B cell (primary cell): ENCODE results near the gene NBAS. TPM values are rescaled to one million over a fixed set of nuclear protein-coding genes. Genes with fewer than 3 reads are reported as not detected.

Source experiments
- ATAC-seq: fragments of 200-7000 bp; cut with Tn5 transposase; one replicate; pipeline ENCODE4 v1.10.0; 2021; ENCODE audit warnings: low read depth, mild to moderate bottlenecking, moderate number of reproducible peaks, moderate library complexity
- CTCF ChIA-PET: fragments of 350-600 bp; sonication (Branson Sonifier 250); formaldehyde crosslinking; loops from one replicate; lab custom pipeline; 2021; ENCODE audit warnings: antibody characterized with exemption, inconsistent platforms; lab: Charles Lee
- POLR2A ChIA-PET: fragments of 350-600 bp; sonication (Branson Sonifier 250); formaldehyde crosslinking; loops from one replicate; lab custom pipeline; 2021; ENCODE audit warnings: antibody characterized with exemption; lab: Charles Lee
- DNase-seq: peaks from one replicate; pipeline ENCODE4 v3.0.0; 2013
- H2AFZ ChIP-seq: 2 replicates; pipeline ENCODE4 v1.6.1; 2012; ENCODE audit warnings: mild to moderate bottlenecking, low read depth, low read length; ENCODE audit not compliant: insufficient read depth, poor library complexity, severe bottlenecking
- H3K27ac ChIP-seq, 2 donors: 1 replicate in 1 of 2; 2 replicates in 1 of 2; pipeline ENCODE4 v1.5.1; 2012 to 2013; ENCODE audit warnings: low read length in 2 of 2, mild to moderate bottlenecking in 2 of 2, moderate library complexity in 1 of 2
- H3K27me3 ChIP-seq, 4 experiments: fragments of 200-600 bp in 1 of 4; sonication (generic) in 1 of 4; replicated peaks in 1 of 4; 1 replicate in 2 of 4; 2 replicates in 2 of 4; pipeline versions ENCODE4 v1.6.1 to v1.7.0; 2013 to 2016; ENCODE audit warnings: low read length in 3 of 4, mild to moderate bottlenecking in 2 of 4, mixed read lengths in 1 of 4, moderate library complexity in 1 of 4; ENCODE audit not compliant: insufficient read depth in 4 of 4, control insufficient read depth in 3 of 4; ENCODE audit errors: control extremely low read depth in 1 of 4
- H3K36me3 ChIP-seq, 2 experiments: replicated peaks in 1 of 2; 1 replicate in 1 of 2; 2 replicates in 1 of 2; pipeline versions ENCODE4 v1.6.1 to v1.7.1; 2013; ENCODE audit warnings: low read length in 1 of 2; ENCODE audit not compliant: insufficient read depth in 2 of 2, control insufficient read depth in 1 of 2; ENCODE audit errors: control extremely low read depth in 1 of 2, extremely low read depth in 1 of 2
- H3K4me1 ChIP-seq, 2 donors: fragments of 200-600 bp in 1 of 2; sonication (generic) in 1 of 2; 1 replicate in 1 of 2; 2 replicates in 1 of 2; pipeline versions ENCODE4 v1.5.1 to v1.6.1; 2013 to 2017; ENCODE audit warnings: low read length in 2 of 2; ENCODE audit not compliant: control insufficient read depth in 2 of 2, insufficient read depth in 2 of 2
- H3K4me2 ChIP-seq: replicated peaks from 2 replicates; pipeline ENCODE3; 2012; ENCODE audit warnings: mild to moderate bottlenecking, low read depth, low read length; ENCODE audit not compliant: poor library complexity, severe bottlenecking
- H3K4me3 ChIP-seq, 5 experiments: fragments of 200-600 bp in 1 of 5; sonication (generic) in 1 of 5; 1 replicate in 3 of 5; 2 replicates in 2 of 5; pipeline versions ENCODE4 v1.5.1 to v1.7.0; 2011 to 2016; ENCODE audit warnings: low read length in 4 of 5, mild to moderate bottlenecking in 4 of 5, low read depth in 2 of 5, control low read depth in 1 of 5, moderate library complexity in 1 of 5; ENCODE audit not compliant: insufficient read depth in 1 of 5; ENCODE audit errors: control extremely low read depth in 1 of 5, extremely low read depth in 1 of 5
- H3K79me2 ChIP-seq: fragments of 200-600 bp; sonication (generic); one replicate; pipeline ENCODE4 v1.6.0; 2016; ENCODE audit warnings: low read length; ENCODE audit not compliant: control insufficient read depth, insufficient read depth
- H3K9ac ChIP-seq: fragments of 200-600 bp; sonication (generic); 2 replicates; pipeline ENCODE4 v1.6.1; 2017; ENCODE audit warnings: mild to moderate bottlenecking, low read length, moderate library complexity
- H3K9me3 ChIP-seq, 3 donors: one replicate each; pipeline versions ENCODE4 v1.6.1 to v1.7.1; 2013; ENCODE audit warnings: low read length in 2 of 3; ENCODE audit not compliant: control insufficient read depth in 2 of 3, insufficient read depth in 1 of 3; ENCODE audit errors: control extremely low read depth in 1 of 3
- H4K20me1 ChIP-seq: 2 replicates; pipeline ENCODE4 v1.6.0; 2012; ENCODE audit warnings: mild to moderate bottlenecking, low read length; ENCODE audit not compliant: insufficient read depth, control insufficient read depth, poor library complexity, severe bottlenecking
- H3K27ac Mint-ChIP-seq: one replicate; pipeline ENCODE4 v1.8.0; 2021; ENCODE audit warnings: mixed read lengths
- H3K27me3 Mint-ChIP-seq: one replicate; pipeline ENCODE4 v1.8.0; 2021; ENCODE audit warnings: mixed read lengths
- H3K4me1 Mint-ChIP-seq: one replicate; pipeline ENCODE4 v1.8.0; 2021; ENCODE audit warnings: mixed read lengths
- H3K4me3 Mint-ChIP-seq: one replicate; pipeline ENCODE4 v1.8.0; 2021; ENCODE audit warnings: mixed read lengths
- H3K9me3 Mint-ChIP-seq: one replicate; pipeline ENCODE4 v1.8.0; 2022; ENCODE audit warnings: mixed read lengths; ENCODE audit not compliant: insufficient read depth
- EZH2 ChIP-seq: IDR thresholded peaks from 2 replicates; pipeline ENCODE4 v1.6.1; 2012; ENCODE audit warnings: borderline replicate concordance, low read depth, mild to moderate bottlenecking, moderate library complexity, low read length; ENCODE audit not compliant: insufficient read depth, poor library complexity, severe bottlenecking
- WGBS: methylation state at CpG from one replicate; pipeline ENCODE4 v1.1.5; 2013; ENCODE audit warnings: missing lambda C conversion rate; ENCODE audit not compliant: insufficient coverage; 5-methylcytosine and 5-hydroxymethylcytosine counted together
- intact Hi-C: fragments of 100-400 bp; cut with micrococcal nuclease; formaldehyde crosslinking; loops from one replicate; pipeline ENCODE4 v1.10.0; 2022
- polyA plus RNA-seq: library from polyadenylated mRNA; depleted of rRNA; stranded (reverse); fragments of >200 nt; gene quantifications from 2 replicates; pipeline ENCODE4 v1.2.3, GENCODE V29; 2012
- total RNA-seq, 2 donors: library from RNA; stranded (reverse); fragments of 120-200 nt in 1 of 2; gene quantifications; 1 replicate in 1 of 2; 2 replicates in 1 of 2; pipeline versions ENCODE4 v1.2.3 to v1.2.4, GENCODE V29; 2013 to 2022
- TF ChIP-seq, protein P1 (sequence below): fragments of 200-600 bp; IDR thresholded peaks from one replicate; pipeline ENCODE4 v1.8.0; 2022; ENCODE audit warnings: antibody characterized with exemption, mild to moderate bottlenecking

The NBAS gene
- total and polyA plus RNA-seq, 2 donors (not counting 1 experiment from before 2014, with no cell fraction given) = 10.6 to 37.3 TPM

DNA sequence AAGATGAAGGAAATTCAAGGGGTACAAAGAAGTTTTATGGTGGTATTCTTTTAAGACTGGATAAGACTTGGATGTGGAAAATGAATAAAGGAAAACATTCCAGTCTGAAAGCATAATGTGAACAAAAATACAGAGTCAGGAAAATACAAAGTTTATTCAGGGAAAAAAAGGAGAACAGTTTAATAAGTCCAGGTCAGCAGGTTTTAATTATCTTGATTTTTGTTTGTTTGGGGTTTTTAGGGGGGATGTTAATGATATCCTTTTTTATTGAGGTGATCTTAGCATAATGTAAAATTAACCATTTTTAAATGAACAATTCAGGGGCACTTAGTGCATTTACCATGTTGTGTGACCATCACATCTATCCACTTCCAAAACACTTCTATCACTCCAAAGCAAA is 80.6 kb downstream of the NBAS start:
- no peak overlapping the region for H3K9ac ChIP-seq
- H3K27me3 ChIP-seq = no peaks in the 10 kb centered on the region
- no peak overlapping the region for H3K4me3 Mint-ChIP-seq
- H4K20me1 ChIP-seq = no peaks in the 10 kb centered on the region
- H3K27ac Mint-ChIP-seq = no peak overlapping the region
- H3K9me3 ChIP-seq = no peaks in the 10 kb centered on the region
- H2AFZ ChIP-seq = no peak overlapping the region
- TF ChIP-seq, protein P1, sequence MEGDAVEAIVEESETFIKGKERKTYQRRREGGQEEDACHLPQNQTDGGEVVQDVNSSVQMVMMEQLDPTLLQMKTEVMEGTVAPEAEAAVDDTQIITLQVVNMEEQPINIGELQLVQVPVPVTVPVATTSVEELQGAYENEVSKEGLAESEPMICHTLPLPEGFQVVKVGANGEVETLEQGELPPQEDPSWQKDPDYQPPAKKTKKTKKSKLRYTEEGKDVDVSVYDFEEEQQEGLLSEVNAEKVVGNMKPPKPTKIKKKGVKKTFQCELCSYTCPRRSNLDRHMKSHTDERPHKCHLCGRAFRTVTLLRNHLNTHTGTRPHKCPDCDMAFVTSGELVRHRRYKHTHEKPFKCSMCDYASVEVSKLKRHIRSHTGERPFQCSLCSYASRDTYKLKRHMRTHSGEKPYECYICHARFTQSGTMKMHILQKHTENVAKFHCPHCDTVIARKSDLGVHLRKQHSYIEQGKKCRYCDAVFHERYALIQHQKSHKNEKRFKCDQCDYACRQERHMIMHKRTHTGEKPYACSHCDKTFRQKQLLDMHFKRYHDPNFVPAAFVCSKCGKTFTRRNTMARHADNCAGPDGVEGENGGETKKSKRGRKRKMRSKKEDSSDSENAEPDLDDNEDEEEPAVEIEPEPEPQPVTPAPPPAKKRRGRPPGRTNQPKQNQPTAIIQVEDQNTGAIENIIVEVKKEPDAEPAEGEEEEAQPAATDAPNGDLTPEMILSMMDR = no peak
- no peak for TF ChIP-seq EZH2
- no peaks in the 10 kb centered on the region for H3K4me1 ChIP-seq
- no peak overlapping the region for H3K4me2 ChIP-seq
- H3K79me2 ChIP-seq = no peaks in the 10 kb centered on the region
- ATAC-seq = no peak
- no peak overlapping the region for H3K27ac ChIP-seq
- DNase-seq = no peak
- H3K9me3 Mint-ChIP-seq = peaks cover 2% of the 10 kb centered on the region
- POLR2A ChIA-PET = no interaction called here
- H3K4me3 ChIP-seq = no peak overlapping the region
- peaks cover 2 to 3% of the 10 kb centered on the region in 2 experiments for H3K36me3 ChIP-seq
- H3K27me3 Mint-ChIP-seq = no peaks in the 10 kb centered on the region
- no peaks in the 10 kb centered on the region for H3K4me1 Mint-ChIP-seq
- intact Hi-C loops = no loop called here
- CTCF ChIA-PET = no interaction called here

DNA sequence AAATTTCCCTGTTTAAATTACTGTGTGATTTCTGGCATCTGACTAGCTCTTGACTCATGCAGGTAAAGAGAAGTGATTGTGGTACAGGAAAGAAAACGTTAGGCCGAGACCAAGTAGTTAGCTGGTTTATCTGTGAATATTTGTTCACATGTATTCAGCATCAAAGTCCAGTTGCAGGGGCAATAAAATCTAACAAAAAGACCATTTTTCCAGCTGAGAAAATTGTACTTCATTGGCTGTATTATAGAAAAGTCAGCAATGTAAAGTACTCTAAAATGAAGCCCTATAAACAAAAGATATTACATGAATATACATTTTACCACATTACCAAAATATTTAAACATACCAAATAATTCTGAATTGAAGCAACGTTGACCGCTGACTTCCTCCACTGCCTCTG is 88.3 kb downstream of the NBAS start:
- H3K4me3 Mint-ChIP-seq = no peak overlapping the region
- ChIA-PET POLR2A (no interaction called here), CTCF (interaction anchor here (1.2 to 1.3 kb wide), 2 partner anchors 12 to 104 kb away, joined by 3 read pairs; no protein-coding TSS in a partner anchor)
- 100% methylated on average over 2 of the region's 4 CpGs for WGBS
- intact Hi-C loops = no loop called here
- peaks cover 3% of the 10 kb centered on the region for H3K9me3 Mint-ChIP-seq
- Histone ChIP-seq H3K27me3 (no peaks in the 10 kb centered on the region), H3K27ac (no peak overlapping the region), H3K36me3 (peaks cover 5 to 27% of the 10 kb centered on the region in 2 experiments), H3K4me2 (no peak overlapping the region), H3K79me2 (no peaks in the 10 kb centered on the region), H3K4me3 (no peak overlapping the region), H4K20me1 (no peaks in the 10 kb centered on the region), H3K4me1 (no peaks in the 10 kb centered on the region), H3K9ac (no peak overlapping the region), H2AFZ (no peak overlapping the region), H3K9me3 (no peaks in the 10 kb centered on the region)
- ATAC-seq (no peak), DNase-seq (no peak)
- TF ChIP-seq EZH2 = no peak
- TF ChIP-seq, protein P1 = no peak
- no peaks in the 10 kb centered on the region for H3K27me3 Mint-ChIP-seq
- H3K27ac Mint-ChIP-seq = no peak overlapping the region
- no peaks in the 10 kb centered on the region for H3K4me1 Mint-ChIP-seq
